Karpas-422 (cell line): ENCODE results near the gene FBXL22. TPM values are rescaled to one million over a fixed set of nuclear protein-coding genes. Genes with fewer than 3 reads are reported as not detected.

ENCODE experiments used
- total RNA-seq: library from RNA; depleted of rRNA; stranded (reverse); fragments of >200 nt; shearing (Covaris generic); gene quantifications from 2 replicates; pipeline ENCODE4 v1.2.3, GENCODE V29; 2014; ENCODE audit warnings: low replicate concordance; rRNA removed

Gene FBXL22
- total RNA-seq, 1 experiment from 2014 or later = 0.15 TPM

Other genes starting within 250 kb of the FBXL22 start
- gene CA12, start 215.5 kb upstream of the FBXL22 start, total RNA-seq = not detected in 2 replicates
- gene USP3, start 92.8 kb upstream of the FBXL22 start, total RNA-seq = 15.4 and 16.8 TPM in 2 replicates
- gene HERC1, start 236.6 kb downstream of the FBXL22 start, total RNA-seq = 134 and 151 TPM in 2 replicates